NCI-H345 treated with DMSO at 0.1 percent for 48 hours (cell line): ENCODE data around the gene FNDC10.

Experiments
- DNase-seq: peaks from one replicate; lab custom pipeline; 2025; ENCODE audit not compliant: unreplicated experiment; lab: John Stamatoyannopoulos, UW

The FNDC10 gene

DNA sequence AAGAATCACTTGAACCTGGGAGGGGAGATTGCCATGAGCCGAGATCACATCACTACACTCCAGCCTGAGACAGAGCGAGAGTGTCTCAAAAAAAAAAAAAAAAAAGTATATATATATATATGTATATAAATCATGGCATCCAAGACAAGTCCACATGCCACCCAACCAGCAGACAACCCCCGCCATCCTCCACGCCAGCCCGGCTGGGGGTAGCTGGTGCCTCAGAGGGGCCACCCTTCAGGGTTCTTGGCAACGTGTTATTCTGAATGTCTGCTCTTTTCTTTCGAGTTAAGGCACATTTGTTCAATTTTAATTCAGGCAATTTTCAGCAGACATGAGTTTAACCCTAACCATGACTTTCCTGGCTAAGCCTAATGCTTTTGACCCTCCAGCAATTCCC, 49.8 kb downstream of the FNDC10 start:
- no peak for DNase-seq

DNA sequence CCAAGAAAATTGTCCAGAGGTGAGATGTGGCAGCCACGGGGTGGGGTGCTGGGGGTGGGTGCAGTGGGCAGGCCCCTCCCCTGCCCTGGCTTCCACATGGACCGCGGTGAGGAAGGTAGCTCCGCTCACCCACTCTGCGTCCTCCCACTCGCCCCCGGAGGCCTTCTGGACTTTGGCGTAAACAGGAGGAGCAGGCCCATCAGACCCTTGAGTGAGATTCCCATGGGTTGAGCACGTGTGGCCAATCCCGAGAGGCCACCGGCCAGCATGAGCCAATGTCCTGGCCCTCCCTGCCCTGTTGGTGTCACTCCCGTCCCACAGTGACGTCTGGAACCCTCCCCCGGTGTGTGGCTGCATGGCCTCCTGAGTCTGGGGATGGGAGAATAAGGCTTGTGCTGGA, 51.3 kb downstream of the FNDC10 start:
- DNase-seq, result no peak
